Heart right ventricle (tissue), 16 donors: ENCODE results near the gene TJP3. TPM values are rescaled to one million over a fixed set of nuclear protein-coding genes. Genes with fewer than 3 reads are reported as not detected.

Experiments
- ATAC-seq, 8 donors: fragments of 200-7000 bp; cut with Tn5 transposase; one replicate each; pipeline ENCODE4 v1.9.1; 2020; ENCODE audit warnings: mild to moderate bottlenecking in 8 of 8, moderate library complexity in 8 of 8, moderate number of reproducible peaks in 1 of 8
- DNase-seq, 2 donors: peaks; one replicate each; pipeline ENCODE4 v3.0.0-alpha.2; 2020
- H3K27ac ChIP-seq, 10 donors: fragments of 200-600 bp; sonication (generic) in 2 of 10; one replicate each; pipeline versions ENCODE4 v1.5.0 to v1.8.0; 2020 to 2022; ENCODE audit warnings: mild to moderate bottlenecking in 3 of 10
- H3K27me3 ChIP-seq, 7 donors: fragments of 200-600 bp; one replicate each; pipeline ENCODE4 v1.8.0; 2021 to 2022; ENCODE audit warnings: mild to moderate bottlenecking in 2 of 7
- H3K36me3 ChIP-seq, 9 donors: fragments of 200-600 bp; sonication (generic) in 1 of 9; one replicate each; pipeline versions ENCODE4 v1.5.0 to v1.8.0; 2020 to 2022; ENCODE audit warnings: mild to moderate bottlenecking in 2 of 9
- H3K4me1 ChIP-seq, 9 donors: fragments of 200-600 bp; sonication (generic) in 1 of 9; one replicate each; pipeline versions ENCODE4 v1.5.0 to v1.8.0; 2020 to 2022; ENCODE audit warnings: mild to moderate bottlenecking in 4 of 9
- H3K4me3 ChIP-seq, 10 donors: fragments of 200-600 bp; sonication (generic) in 2 of 10; one replicate each; pipeline versions ENCODE4 v1.5.0 to v1.8.0; 2020 to 2022; ENCODE audit warnings: mild to moderate bottlenecking in 7 of 10, moderate library complexity in 2 of 10
- H3K9me3 ChIP-seq, 11 donors: fragments of 200-600 bp in 10 of 11; sonication (generic) in 2 of 11; one replicate each; pipeline versions ENCODE4 v1.5.0 to v1.8.0; 2013 to 2022; ENCODE audit warnings: mild to moderate bottlenecking in 2 of 11, control low read depth in 1 of 11, moderate library complexity in 1 of 11
- WGBS, 2 donors: extraction: QIAGEN DNeasy Blood & Tissue Kit; methylation state at CpG; one replicate each; pipeline ENCODE4 v1.1.7; 2013; ENCODE audit warnings: inconsistent platforms in 1 of 2; 5-methylcytosine and 5-hydroxymethylcytosine counted together
- intact Hi-C, 10 donors: fragments of 100-400 bp; cut with DNase I; formaldehyde crosslinking; loops; one replicate each; pipeline versions ENCODE4 v1.11.1 to v1.14.2; 2022
- polyA plus RNA-seq, 2 donors: library from polyadenylated mRNA; stranded (reverse); fragments of 200-250 nt; gene quantifications; one replicate each; pipeline ENCODE4 v1.2.3, GENCODE V29; 2013
- total RNA-seq, 10 donors: library from RNA; stranded (reverse); fragmentation: NEBNext Ultra II Directional in 3 of 10; extraction: Animal tissue kit (Norgen Biotek cat#: 25700) in 3 of 10; gene quantifications; one replicate each; pipeline versions ENCODE4 v1.2.1 to v1.2.4, GENCODE V29; 2021 to 2023
- TF ChIP-seq, protein P1 (sequence below), 9 donors: fragments of 200-600 bp; sonication (generic) in 2 of 9; IDR thresholded peaks; one replicate each; pipeline versions ENCODE4 v1.5.0 to v1.8.0; 2021 to 2022; ENCODE audit warnings: antibody characterized with exemption in 9 of 9, mild to moderate bottlenecking in 5 of 9, moderate library complexity in 1 of 9
- donor health status: Arrhythmogenic right ventricular cardiomyopathy.
- donor health status: ischemic (EF 13 %, LVEDD 7.1; RV severe dilation, severe dysfunction).
- donor health status: healthy with polysubstance abuse.
- donor health status: DM: no; HTN: yes; CAD: no.
- donor health status: DM: no; HTN: no; CAD: no.
- donor health status: ischemic (EF 25% LVEDD 6.9; RV normal size, moderate dysfunction).
- donor health status: ischemic (EF 25% LVEDD 5.7; RV mildly dilated, moderate dysfunction).
- donor health status: healthy.
- donor health status: DM: yes; HTN: yes; CAD: no.
- donor health status: Ischemic cardiomyopathy.
- donor health status: ischemic (EF 35%, LVEDD 5.7; RV mildly dilated, moderate dysfunction).
- donor health status: nonischemic (EF 11% LVEDD 7.7; RV severe dilation, severe dysfunction).
- donor health status: DM: yes; HTN: yes; CAD: no.
- donor health status: PGD.
- donor health status: ischemic (EF 29% LVEDD 5.4; RV normal size, mild dysfunction).
- donor health status: nonischemic (EF 23%, LVEDD 6.1; RV moderate dilation, normal function).

Gene TJP3
- total and polyA plus RNA-seq, 12 donors: 0.06 to 0.49 (median 0.25) TPM; not detected in 8

DNA sequence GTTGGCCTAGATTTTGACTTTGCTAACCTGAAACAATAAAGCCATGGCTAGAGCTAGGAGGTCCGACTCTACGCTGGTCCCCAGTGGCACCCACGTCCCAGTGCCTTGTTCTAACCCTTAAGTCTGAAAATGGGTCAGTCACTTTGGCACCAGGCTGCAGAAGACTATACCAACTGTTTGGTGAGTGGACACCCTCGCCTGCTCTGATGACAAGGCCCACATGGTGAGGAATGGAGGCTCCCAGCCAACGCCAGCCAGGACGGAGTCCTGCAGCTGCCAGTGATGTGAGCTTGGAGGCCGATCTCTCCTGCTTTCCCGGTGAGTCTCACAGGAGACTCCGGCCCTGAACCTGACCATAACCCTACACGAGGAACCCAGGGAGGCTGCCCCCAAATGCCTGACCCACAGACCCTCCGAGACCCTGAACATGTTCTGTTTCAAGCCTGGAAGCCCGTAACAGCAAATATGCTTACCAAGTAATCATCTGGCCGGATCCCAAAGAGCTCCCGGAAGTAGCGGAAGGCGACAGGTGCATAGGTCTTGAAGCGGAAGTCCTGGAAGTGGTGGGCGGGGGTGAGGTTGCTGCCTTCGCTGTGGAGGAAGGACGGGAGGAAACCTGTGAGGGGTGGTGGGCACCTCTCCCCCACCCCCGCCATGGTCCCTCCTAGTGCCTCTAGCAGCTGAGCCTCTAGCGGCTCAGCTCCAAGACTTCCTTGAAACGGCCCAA lies 47.5 kb upstream of the TJP3 start:
- Histone ChIP-seq H3K9me3 (peaks cover 0 to 4% (median 0%) of the 10 kb centered on the region in 11 donors), H3K36me3 (peaks cover 0 to 99% (median 56%) of the 10 kb centered on the region in 9 donors), H3K27me3 (no peaks in the 10 kb centered on the region), H3K27ac (no peak overlapping the region), H3K4me3 (no peak overlapping the region), H3K4me1 (peaks cover 0 to 12% (median 2%) of the 10 kb centered on the region in 9 donors)
- TF ChIP-seq, protein P1, sequence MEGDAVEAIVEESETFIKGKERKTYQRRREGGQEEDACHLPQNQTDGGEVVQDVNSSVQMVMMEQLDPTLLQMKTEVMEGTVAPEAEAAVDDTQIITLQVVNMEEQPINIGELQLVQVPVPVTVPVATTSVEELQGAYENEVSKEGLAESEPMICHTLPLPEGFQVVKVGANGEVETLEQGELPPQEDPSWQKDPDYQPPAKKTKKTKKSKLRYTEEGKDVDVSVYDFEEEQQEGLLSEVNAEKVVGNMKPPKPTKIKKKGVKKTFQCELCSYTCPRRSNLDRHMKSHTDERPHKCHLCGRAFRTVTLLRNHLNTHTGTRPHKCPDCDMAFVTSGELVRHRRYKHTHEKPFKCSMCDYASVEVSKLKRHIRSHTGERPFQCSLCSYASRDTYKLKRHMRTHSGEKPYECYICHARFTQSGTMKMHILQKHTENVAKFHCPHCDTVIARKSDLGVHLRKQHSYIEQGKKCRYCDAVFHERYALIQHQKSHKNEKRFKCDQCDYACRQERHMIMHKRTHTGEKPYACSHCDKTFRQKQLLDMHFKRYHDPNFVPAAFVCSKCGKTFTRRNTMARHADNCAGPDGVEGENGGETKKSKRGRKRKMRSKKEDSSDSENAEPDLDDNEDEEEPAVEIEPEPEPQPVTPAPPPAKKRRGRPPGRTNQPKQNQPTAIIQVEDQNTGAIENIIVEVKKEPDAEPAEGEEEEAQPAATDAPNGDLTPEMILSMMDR (IDR thresholded peaks at IDR 0.05): no peak
- WGBS, 2 donors: 74 to 77% methylated on average over 23 of the region's 23 CpGs
- intact Hi-C loops: loop anchor here in 4 of 10 donors (10.0 kb wide), 2 partner anchors 164 to 544 kb away; no protein-coding TSS in a partner anchor
- DNase-seq (no peak), ATAC-seq (no peak)

DNA sequence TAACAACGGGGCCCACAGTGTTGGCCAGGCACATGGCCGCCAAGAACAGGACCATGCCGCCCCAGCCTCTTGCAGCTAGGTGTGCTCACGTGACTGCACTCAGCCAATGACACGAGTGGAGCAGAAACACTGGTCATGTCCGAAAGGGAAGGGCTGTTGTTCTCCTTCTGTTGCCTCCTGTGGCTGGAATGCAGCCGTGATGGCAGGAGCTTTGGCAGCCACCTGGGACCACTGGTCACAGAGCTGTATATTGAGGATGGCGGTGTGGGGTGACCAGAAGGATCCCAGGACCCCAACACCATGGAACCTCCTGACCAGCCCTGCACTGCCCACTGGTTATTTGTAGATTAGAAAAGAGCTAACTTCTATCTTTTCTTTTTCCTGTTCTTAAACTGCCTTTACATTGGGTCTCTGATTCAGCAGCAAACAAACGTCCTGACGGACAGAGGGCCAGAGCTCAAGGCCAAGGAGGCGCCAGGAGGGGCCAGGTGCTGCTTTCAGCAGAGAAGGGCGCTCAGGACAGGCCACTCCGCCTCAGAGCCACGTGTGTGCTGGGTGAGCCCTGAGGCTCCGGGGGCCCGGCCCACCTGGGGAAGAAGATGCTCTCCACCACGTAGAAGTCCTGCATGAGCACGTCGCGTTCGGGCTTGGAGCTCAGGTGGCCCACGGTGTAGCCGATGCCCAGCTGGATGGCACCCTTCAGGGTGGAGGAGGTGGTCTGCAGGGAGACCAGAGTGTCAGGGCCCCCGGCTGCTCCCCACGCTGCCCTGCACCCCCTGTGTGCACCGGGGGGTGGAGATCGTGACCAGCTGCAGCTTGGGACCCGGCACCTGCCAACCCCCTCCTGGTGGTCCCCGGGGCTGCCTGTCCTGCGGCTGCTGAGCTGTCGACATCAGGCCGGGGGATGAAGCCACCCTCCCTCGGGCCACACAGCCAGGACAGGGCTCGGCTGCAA lies 46.6 kb upstream of the TJP3 start:
- Histone ChIP-seq H3K27me3 (no peaks in the 10 kb centered on the region), H3K27ac (no peak overlapping the region), H3K4me3 (no peak overlapping the region), H3K36me3 (peaks cover 0 to 96% (median 48%) of the 10 kb centered on the region in 9 donors), H3K9me3 (peaks cover 0 to 4% (median 0%) of the 10 kb centered on the region in 11 donors), H3K4me1 (peaks cover 0 to 21% (median 8%) of the 10 kb centered on the region in 9 donors)
- TF ChIP-seq, protein P1 (IDR thresholded peaks at IDR 0.05): no peak
- intact Hi-C loops: loop anchor here in 4 of 10 donors (10.0 kb wide), 2 partner anchors 163 to 543 kb away; no protein-coding TSS in a partner anchor
- WGBS, 2 donors: 95% methylated on average over 34 of the region's 34 CpGs
- no peak for ATAC-seq
- no peak for DNase-seq

GRCh38 chr19:3663838-3664237 lies 44.3 kb upstream of the TJP3 start:
- DNase-seq (no peak), ATAC-seq (no peak)
- intact Hi-C loops: loop anchor here in 4 of 10 donors (10.0 kb wide), 2 partner anchors 161 to 541 kb away; no protein-coding TSS in a partner anchor
- Histone ChIP-seq H3K27me3 (no peaks in the 10 kb centered on the region), H3K4me3 (no peak overlapping the region), H3K4me1 (peaks cover under 1 to 41% (median 21%) of the 10 kb centered on the region in 9 donors), H3K27ac (no peak overlapping the region), H3K9me3 (no peaks in the 10 kb centered on the region), H3K36me3 (peaks cover 0 to 81% (median 35%) of the 10 kb centered on the region in 9 donors)
- TF ChIP-seq, protein P1 (IDR thresholded peaks at IDR 0.05): no peak
- WGBS, 2 donors: 94% methylated on average over 18 of the region's 18 CpGs
